Fibroblast of lung (primary cell): ENCODE results near the gene GSG1L. TPM values are rescaled to one million over a fixed set of nuclear protein-coding genes. Genes with fewer than 3 reads are reported as not detected.

ENCODE experiments used
- DNase-seq, 2 donors: peaks; one replicate each; pipeline versions ENCODE4 v3.0.0 to v3.0.0-alpha.2; 2010; ENCODE audit warnings: low read depth in 2 of 2
- H2AFZ ChIP-seq: 2 replicates; pipeline ENCODE4 v1.5.1; 2012; ENCODE audit warnings: low read length, control low read depth, inconsistent platforms
- H3K27ac ChIP-seq: 2 replicates; pipeline ENCODE4 v1.5.1; 2011; ENCODE audit warnings: low read length, control low read depth; ENCODE audit not compliant: insufficient read depth
- H3K27me3 ChIP-seq: 2 replicates; pipeline ENCODE4 v1.5.1; 2011; ENCODE audit warnings: mild to moderate bottlenecking, low read length; ENCODE audit not compliant: control insufficient read depth, insufficient read depth
- H3K36me3 ChIP-seq: 2 replicates; pipeline ENCODE4 v1.5.1; 2011; ENCODE audit warnings: low read length; ENCODE audit not compliant: control insufficient read depth, insufficient read depth
- H3K4me1 ChIP-seq: 2 replicates; pipeline ENCODE4 v1.5.1; 2011; ENCODE audit warnings: low read length; ENCODE audit not compliant: control insufficient read depth, insufficient read depth; ENCODE audit errors: extremely low read depth
- H3K4me2 ChIP-seq: 2 replicates; pipeline ENCODE4 v1.5.1; 2011; ENCODE audit warnings: low read length, control low read depth; ENCODE audit not compliant: insufficient read depth; ENCODE audit errors: extremely low read depth
- H3K4me3 ChIP-seq, 4 experiments: fragments of 200-600 bp in 1 of 4; sonication (generic) in 1 of 4; replicated peaks in 1 of 4; 2 replicates each; pipeline ENCODE4 v1.5.1; 2011 to 2016; ENCODE audit warnings: low read length in 4 of 4, low read depth in 3 of 4, mild to moderate bottlenecking in 3 of 4, control low read depth in 2 of 4, inconsistent platforms in 1 of 4, mixed read lengths in 1 of 4; ENCODE audit not compliant: insufficient read depth in 1 of 4; ENCODE audit errors: control extremely low read depth in 1 of 4
- H3K79me2 ChIP-seq: 2 replicates; pipeline ENCODE4 v1.5.1; 2012; ENCODE audit warnings: mild to moderate bottlenecking, low read length, inconsistent platforms; ENCODE audit not compliant: control insufficient read depth, insufficient read depth
- H3K9ac ChIP-seq: 2 replicates; pipeline ENCODE4 v1.5.1; 2011; ENCODE audit warnings: mild to moderate bottlenecking, low read length, control low read depth; ENCODE audit not compliant: insufficient read depth
- H3K9me3 ChIP-seq: 2 replicates; pipeline ENCODE4 v1.5.1; 2012; ENCODE audit warnings: low read depth, low read length; ENCODE audit not compliant: control insufficient read depth, insufficient read depth
- H4K20me1 ChIP-seq: 2 replicates; pipeline ENCODE4 v1.5.1; 2011; ENCODE audit warnings: low read length; ENCODE audit not compliant: control insufficient read depth, insufficient read depth; ENCODE audit errors: extremely low read depth
- EZH2 ChIP-seq: IDR thresholded peaks from 2 replicates; pipeline ENCODE4 v1.5.1; 2012; ENCODE audit warnings: low read length, control low read depth, mild to moderate bottlenecking; ENCODE audit errors: missing control alignments
- polyA plus RNA-seq, 2 donors: library from polyadenylated mRNA; depleted of rRNA in 1 of 2; stranded (reverse) in 1 of 2; unstranded in 1 of 2; fragments of >200 nt; gene quantifications; 2 replicates each; pipeline ENCODE4 v1.2.1, GENCODE V29; 2011 to 2012; ENCODE audit warnings: missing spikeins in 1 of 2
- total RNA-seq: library from RNA; depleted of rRNA; stranded (reverse); fragments of >200 nt; gene quantifications from 2 replicates; pipeline ENCODE4 v1.2.1, GENCODE V29; 2014
- TF ChIP-seq, protein P1 (sequence below), 2 donors: IDR thresholded peaks in 1 of 2; conservative IDR thresholded peaks in 1 of 2; 1 replicate in 1 of 2; 2 replicates in 1 of 2; pipeline ENCODE4 v1.5.1; 2011 to 2012; ENCODE audit warnings: low read length in 2 of 2, control low read depth in 1 of 2, inconsistent platforms in 1 of 2, low read depth in 1 of 2, mild to moderate bottlenecking in 1 of 2

The GSG1L gene
- total and polyA plus RNA-seq, 2 donors (not counting 1 experiment from before 2014, with no cell fraction given), result not detected

DNA sequence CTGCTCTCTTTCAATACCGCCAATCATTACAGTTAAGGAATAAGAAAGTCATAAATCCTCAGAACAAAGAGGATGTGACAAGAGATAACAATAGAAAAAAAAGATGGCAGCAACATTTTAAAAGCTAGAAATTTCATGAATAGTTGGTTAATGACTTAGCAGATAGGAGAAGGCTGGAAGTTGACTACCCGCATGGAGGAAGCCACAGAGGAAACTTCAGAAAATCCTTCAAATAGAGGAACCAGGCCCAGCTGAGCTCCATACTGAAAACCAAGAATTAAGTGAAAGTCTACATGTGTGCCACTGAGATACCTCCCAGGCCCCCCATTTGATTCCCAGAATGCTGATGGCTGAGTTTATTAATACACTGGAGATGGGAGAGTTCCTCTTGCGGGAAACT is 109.3 kb downstream of the GSG1L start:
- H3K4me2 ChIP-seq, result no peak overlapping the region
- H3K9ac ChIP-seq, result no peak overlapping the region
- no peaks in the 10 kb centered on the region for H3K27me3 ChIP-seq
- H3K4me1 ChIP-seq, result no peaks in the 10 kb centered on the region
- DNase-seq, result no peak
- TF ChIP-seq, protein P1, sequence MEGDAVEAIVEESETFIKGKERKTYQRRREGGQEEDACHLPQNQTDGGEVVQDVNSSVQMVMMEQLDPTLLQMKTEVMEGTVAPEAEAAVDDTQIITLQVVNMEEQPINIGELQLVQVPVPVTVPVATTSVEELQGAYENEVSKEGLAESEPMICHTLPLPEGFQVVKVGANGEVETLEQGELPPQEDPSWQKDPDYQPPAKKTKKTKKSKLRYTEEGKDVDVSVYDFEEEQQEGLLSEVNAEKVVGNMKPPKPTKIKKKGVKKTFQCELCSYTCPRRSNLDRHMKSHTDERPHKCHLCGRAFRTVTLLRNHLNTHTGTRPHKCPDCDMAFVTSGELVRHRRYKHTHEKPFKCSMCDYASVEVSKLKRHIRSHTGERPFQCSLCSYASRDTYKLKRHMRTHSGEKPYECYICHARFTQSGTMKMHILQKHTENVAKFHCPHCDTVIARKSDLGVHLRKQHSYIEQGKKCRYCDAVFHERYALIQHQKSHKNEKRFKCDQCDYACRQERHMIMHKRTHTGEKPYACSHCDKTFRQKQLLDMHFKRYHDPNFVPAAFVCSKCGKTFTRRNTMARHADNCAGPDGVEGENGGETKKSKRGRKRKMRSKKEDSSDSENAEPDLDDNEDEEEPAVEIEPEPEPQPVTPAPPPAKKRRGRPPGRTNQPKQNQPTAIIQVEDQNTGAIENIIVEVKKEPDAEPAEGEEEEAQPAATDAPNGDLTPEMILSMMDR (conservative IDR thresholded peaks at IDR 0.05 in 1 of 2, IDR thresholded peaks at IDR 0.05 in 1 of 2; ENCODE audit: low read depth in 1 of 2, low read length in 2 of 2), result no peak
- no peak for TF ChIP-seq EZH2
- H4K20me1 ChIP-seq, result no peaks in the 10 kb centered on the region
- H3K36me3 ChIP-seq, result no peaks in the 10 kb centered on the region
- no peak overlapping the region for H3K4me3 ChIP-seq
- H3K79me2 ChIP-seq, result no peaks in the 10 kb centered on the region
- H3K9me3 ChIP-seq, result no peaks in the 10 kb centered on the region
- no peak overlapping the region for H3K27ac ChIP-seq
- no peak overlapping the region for H2AFZ ChIP-seq

- H2AFZ ChIP-seq, result no peak overlapping the region
- no peak overlapping the region for H3K27ac ChIP-seq
- H3K9me3 ChIP-seq, result no peaks in the 10 kb centered on the region
- no peaks in the 10 kb centered on the region for H3K79me2 ChIP-seq
- H3K27me3 ChIP-seq, result no peaks in the 10 kb centered on the region
- no peaks in the 10 kb centered on the region for H3K4me1 ChIP-seq
- H3K9ac ChIP-seq, result no peak overlapping the region
- H4K20me1 ChIP-seq, result no peaks in the 10 kb centered on the region
- H3K4me3 ChIP-seq, result no peak overlapping the region
- no peaks in the 10 kb centered on the region for H3K36me3 ChIP-seq
- H3K4me2 ChIP-seq, result no peak overlapping the region
- TF ChIP-seq, protein P1 (conservative IDR thresholded peaks at IDR 0.05 in 1 of 2, IDR thresholded peaks at IDR 0.05 in 1 of 2; ENCODE audit: low read depth in 1 of 2, low read length in 2 of 2), result no peak
- no peak for TF ChIP-seq EZH2
- no peak for DNase-seq
Measured at GRCh38 chr16:27952811-27953210, 110.7 kb downstream of the GSG1L start.

GRCh38 chr16:27951489-27952120 is 111.9 kb downstream of the GSG1L start:
- no peak overlapping the region for H2AFZ ChIP-seq
- H3K4me1 ChIP-seq, result no peaks in the 10 kb centered on the region
- H3K79me2 ChIP-seq, result no peaks in the 10 kb centered on the region
- no peaks in the 10 kb centered on the region for H3K27me3 ChIP-seq
- no peak overlapping the region for H3K4me2 ChIP-seq
- no peaks in the 10 kb centered on the region for H3K9me3 ChIP-seq
- no peak for TF ChIP-seq EZH2
- TF ChIP-seq, protein P1 (conservative IDR thresholded peaks at IDR 0.05 in 1 of 2, IDR thresholded peaks at IDR 0.05 in 1 of 2; ENCODE audit: low read depth in 1 of 2, low read length in 2 of 2), result no peak
- H3K27ac ChIP-seq, result no peak overlapping the region
- peak in 1 of 2 donors; percentile 58 for DNase-seq
- H3K9ac ChIP-seq, result no peak overlapping the region
- H3K4me3 ChIP-seq, result no peak overlapping the region
- H4K20me1 ChIP-seq, result no peaks in the 10 kb centered on the region
- H3K36me3 ChIP-seq, result no peaks in the 10 kb centered on the region
